ENCODE data around the gene PRR32.

The PRR32 gene

DNA sequence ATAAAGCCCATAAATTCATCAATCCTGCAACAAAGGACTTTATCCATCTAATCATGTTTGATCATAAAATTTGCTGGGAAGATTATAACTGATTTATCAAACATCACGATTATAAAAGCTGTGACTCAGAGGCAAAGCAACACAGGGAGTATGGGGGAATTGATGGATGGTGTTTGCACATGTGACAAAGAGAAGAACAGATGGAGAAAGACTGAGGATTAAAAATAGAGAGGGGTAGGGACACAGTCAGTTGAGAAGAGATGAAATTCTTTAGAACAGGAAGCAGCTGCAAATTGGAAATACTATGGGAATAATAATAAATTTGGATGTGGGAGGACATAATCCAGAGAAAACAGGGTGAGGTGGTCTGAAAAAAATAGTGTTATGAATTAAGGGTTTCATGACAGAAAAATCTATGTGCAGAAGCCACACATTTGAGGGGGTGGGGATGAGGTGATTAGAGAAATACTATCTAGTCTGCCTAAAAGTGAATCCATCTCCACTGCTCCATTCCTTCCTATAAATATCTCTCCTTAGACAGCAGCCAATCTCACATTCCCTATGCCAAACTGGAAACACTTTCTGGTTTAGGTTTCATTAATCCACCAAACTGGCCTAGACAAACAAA is 6.2 kb downstream of the PRR32 start:
- Histone ChIP-seq H2BK5ac (ENCODE audit: low read length) (no peak overlapping the region), H3K27me3 (ENCODE audit: control insufficient read depth in 3 of 3, insufficient read depth in 3 of 3, low read depth in 1 of 3, low read length in 3 of 3) (no peaks in the 10 kb centered on the region), H3K4ac (ENCODE audit: low read length) (no peak overlapping the region), H3K4me2 (ENCODE audit: insufficient read depth, low read length, poor library complexity, severe bottlenecking) (no peak overlapping the region), H4K91ac (ENCODE audit: low read depth, low read length, poor library complexity) (no peak overlapping the region), H3K23ac (ENCODE audit: low read depth, low read length, poor library complexity) (no peak overlapping the region), H3K27ac (replicated peaks; ENCODE audit: low read length) (no peak overlapping the region), H3K18ac (ENCODE audit: low read length) (no peak overlapping the region), H3K79me1 (ENCODE audit: low read depth, low read length) (no peaks in the 10 kb centered on the region), H2AK5ac (ENCODE audit: low read depth, low read length) (no peak overlapping the region), H3K9ac (ENCODE audit: low read depth, low read length, poor library complexity) (no peak overlapping the region), H4K8ac (ENCODE audit: low read depth, low read length) (no peak overlapping the region), H2BK120ac (ENCODE audit: low read depth, low read length) (no peak overlapping the region), H3K4me3 (ENCODE audit: low read length in 2 of 2) (no peak overlapping the region), H2BK15ac (ENCODE audit: low read length) (no peak overlapping the region), H3K9me3 (replicated peaks in 1 of 2; ENCODE audit: control insufficient read depth in 2 of 2, insufficient read depth in 1 of 2, low read depth in 1 of 2, low read length in 2 of 2) (no peaks in the 10 kb centered on the region), H3K14ac (ENCODE audit: low read length) (no peak overlapping the region), H2AFZ (ENCODE audit: low read length) (no peak overlapping the region), H2BK12ac (ENCODE audit: low read length) (no peak overlapping the region), H3K4me1 (ENCODE audit: control insufficient read depth in 2 of 2, insufficient read depth in 1 of 2, low read depth in 1 of 2, low read length in 2 of 2) (no peaks in the 10 kb centered on the region), H3K36me3 (replicated peaks in 1 of 2; ENCODE audit: control insufficient read depth in 2 of 2, insufficient read depth in 2 of 2, low read length in 2 of 2) (no peaks in the 10 kb centered on the region)
- DNase-seq (ENCODE audit: low spot score): no peak
- WGBS, 2 donors (ENCODE audit: extremely low coverage in 2 of 2, insufficient read length in 2 of 2, insufficient replicate concordance in 1 of 2): no CpG with 5 or more reads among the region's 1 CpG

DNA sequence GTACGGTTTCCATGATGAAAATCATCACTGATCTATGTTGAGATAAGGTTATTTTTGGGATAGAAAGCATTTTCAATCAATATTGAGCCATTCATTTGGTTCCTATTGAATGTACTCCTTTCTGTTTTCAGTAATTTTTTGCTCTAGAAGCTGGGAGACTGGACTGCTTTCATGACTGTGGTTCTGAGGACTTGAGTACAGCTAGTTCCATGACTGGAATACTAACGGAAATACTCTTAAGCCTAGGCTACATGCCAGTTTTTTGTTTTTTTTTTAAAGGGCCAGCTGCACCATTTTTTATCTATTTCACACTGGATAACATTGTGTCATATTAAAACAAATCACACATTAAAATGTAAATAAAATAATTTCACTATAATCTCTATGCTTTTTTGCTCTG is 16.7 kb downstream of the PRR32 start:
- Histone ChIP-seq H3K36me3 (replicated peaks in 1 of 2; ENCODE audit: control insufficient read depth in 2 of 2, insufficient read depth in 2 of 2, low read length in 2 of 2) (no peaks in the 10 kb centered on the region), H3K27me3 (ENCODE audit: control insufficient read depth in 3 of 3, insufficient read depth in 3 of 3, low read depth in 1 of 3, low read length in 3 of 3) (no peaks in the 10 kb centered on the region), H3K4me1 (ENCODE audit: control insufficient read depth in 2 of 2, insufficient read depth in 1 of 2, low read depth in 1 of 2, low read length in 2 of 2) (no peaks in the 10 kb centered on the region), H2BK5ac (ENCODE audit: low read length) (no peak overlapping the region), H2BK12ac (ENCODE audit: low read length) (no peak overlapping the region), H3K79me1 (ENCODE audit: low read depth, low read length) (no peaks in the 10 kb centered on the region), H3K9me3 (replicated peaks in 1 of 2; ENCODE audit: control insufficient read depth in 2 of 2, insufficient read depth in 1 of 2, low read depth in 1 of 2, low read length in 2 of 2) (no peaks in the 10 kb centered on the region), H3K14ac (ENCODE audit: low read length) (no peak overlapping the region), H2AK5ac (ENCODE audit: low read depth, low read length) (no peak overlapping the region), H4K8ac (ENCODE audit: low read depth, low read length) (no peak overlapping the region), H4K91ac (ENCODE audit: low read depth, low read length, poor library complexity) (no peak overlapping the region), H3K9ac (ENCODE audit: low read depth, low read length, poor library complexity) (no peak overlapping the region), H3K4ac (ENCODE audit: low read length) (no peak overlapping the region), H2AFZ (ENCODE audit: low read length) (no peak overlapping the region), H3K23ac (ENCODE audit: low read depth, low read length, poor library complexity) (no peak overlapping the region), H3K27ac (replicated peaks; ENCODE audit: low read length) (no peak overlapping the region), H3K18ac (ENCODE audit: low read length) (no peak overlapping the region), H2BK15ac (ENCODE audit: low read length) (no peak overlapping the region), H2BK120ac (ENCODE audit: low read depth, low read length) (no peak overlapping the region), H3K4me2 (ENCODE audit: insufficient read depth, low read length, poor library complexity, severe bottlenecking) (no peak overlapping the region), H3K4me3 (ENCODE audit: low read length in 2 of 2) (no peak overlapping the region)
- no CpG with 5 or more reads among the region's 2 CpGs for WGBS, 2 donors (ENCODE audit: extremely low coverage in 2 of 2, insufficient read length in 2 of 2, insufficient replicate concordance in 1 of 2)
- no peak for DNase-seq (ENCODE audit: low spot score)

DNA sequence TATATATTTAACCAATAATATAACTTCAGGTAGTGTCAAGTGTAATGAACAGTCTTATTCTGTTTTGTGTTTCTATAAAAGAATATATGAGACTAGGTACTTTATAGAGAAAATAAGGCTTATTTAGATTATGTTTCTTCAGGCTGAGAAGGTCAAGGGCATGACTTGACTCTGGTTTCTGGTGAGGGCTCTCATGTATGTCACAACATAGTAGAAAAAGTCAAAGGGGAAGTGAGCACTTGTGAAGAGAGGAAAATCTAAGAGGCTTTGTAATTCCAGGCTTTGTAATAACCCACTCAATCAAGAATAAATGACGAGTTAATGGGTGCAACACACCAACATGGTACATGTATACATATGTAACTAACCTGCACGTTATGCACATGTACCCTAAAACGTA is 27.6 kb downstream of the PRR32 start:
- Histone ChIP-seq H2AFZ (ENCODE audit: low read length) (no peak overlapping the region), H2BK5ac (ENCODE audit: low read length) (no peak overlapping the region), H3K27ac (replicated peaks; ENCODE audit: low read length) (no peak overlapping the region), H3K23ac (ENCODE audit: low read depth, low read length, poor library complexity) (no peak overlapping the region), H3K14ac (ENCODE audit: low read length) (no peak overlapping the region), H2BK15ac (ENCODE audit: low read length) (no peak overlapping the region), H3K4me2 (ENCODE audit: insufficient read depth, low read length, poor library complexity, severe bottlenecking) (no peak overlapping the region), H3K9me3 (replicated peaks in 1 of 2; ENCODE audit: control insufficient read depth in 2 of 2, insufficient read depth in 1 of 2, low read depth in 1 of 2, low read length in 2 of 2) (no peaks in the 10 kb centered on the region), H2AK5ac (ENCODE audit: low read depth, low read length) (no peak overlapping the region), H3K4ac (ENCODE audit: low read length) (no peak overlapping the region), H3K36me3 (replicated peaks in 1 of 2; ENCODE audit: control insufficient read depth in 2 of 2, insufficient read depth in 2 of 2, low read length in 2 of 2) (no peaks in the 10 kb centered on the region), H4K91ac (ENCODE audit: low read depth, low read length, poor library complexity) (no peak overlapping the region), H3K4me3 (ENCODE audit: low read length in 2 of 2) (no peak overlapping the region), H4K8ac (ENCODE audit: low read depth, low read length) (no peak overlapping the region), H2BK12ac (ENCODE audit: low read length) (no peak overlapping the region), H2BK120ac (ENCODE audit: low read depth, low read length) (no peak overlapping the region), H3K18ac (ENCODE audit: low read length) (no peak overlapping the region), H3K9ac (ENCODE audit: low read depth, low read length, poor library complexity) (no peak overlapping the region), H3K27me3 (ENCODE audit: control insufficient read depth in 3 of 3, insufficient read depth in 3 of 3, low read depth in 1 of 3, low read length in 3 of 3) (no peaks in the 10 kb centered on the region), H3K79me1 (ENCODE audit: low read depth, low read length) (no peaks in the 10 kb centered on the region), H3K4me1 (ENCODE audit: control insufficient read depth in 2 of 2, insufficient read depth in 1 of 2, low read depth in 1 of 2, low read length in 2 of 2) (no peaks in the 10 kb centered on the region)
- WGBS, 2 donors (ENCODE audit: extremely low coverage in 2 of 2, insufficient read length in 2 of 2, insufficient replicate concordance in 1 of 2): no CpG with 5 or more reads among the region's 3 CpGs
- DNase-seq (ENCODE audit: low spot score): no peak

DNA sequence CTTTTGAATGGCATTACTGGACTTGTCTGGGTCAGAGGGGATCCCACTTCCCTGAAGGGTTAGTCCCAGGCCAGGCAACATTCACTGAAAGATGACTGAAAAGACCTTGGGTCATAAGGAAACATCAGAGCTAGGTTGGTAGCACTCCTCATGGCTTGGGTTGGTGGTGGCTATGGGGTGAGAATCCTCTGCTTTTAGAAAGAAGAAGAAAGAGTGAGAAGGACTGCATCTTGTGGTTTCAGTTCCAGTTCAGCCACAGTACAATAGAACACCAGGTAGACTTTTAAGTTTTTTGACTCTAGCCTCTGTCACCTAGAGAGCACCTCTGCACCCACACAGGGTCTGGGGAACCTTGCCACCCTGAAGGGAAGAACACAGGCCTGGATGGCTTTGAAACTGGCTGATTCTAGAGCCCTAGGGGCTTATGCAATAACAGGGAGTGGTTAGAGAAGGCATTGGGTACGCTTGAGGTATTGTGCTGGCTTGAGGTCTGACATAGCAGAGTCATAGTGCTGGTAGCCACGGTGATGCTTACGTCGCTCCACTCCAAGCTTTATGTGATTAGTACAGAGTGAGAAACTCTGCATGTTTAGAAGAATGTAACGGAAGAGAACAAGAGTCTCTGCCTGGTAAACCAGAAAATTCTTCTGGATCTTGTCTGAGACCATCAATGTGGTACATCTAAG is 36.5 kb downstream of the PRR32 start:
- no peaks in the 10 kb centered on the region for H3K36me3 ChIP-seq (replicated peaks in 1 of 2; ENCODE audit: control insufficient read depth in 2 of 2, insufficient read depth in 2 of 2, low read length in 2 of 2)
- DNase-seq (ENCODE audit: low spot score): no peak
- H3K9me3 ChIP-seq (replicated peaks in 1 of 2; ENCODE audit: control insufficient read depth in 2 of 2, insufficient read depth in 1 of 2, low read depth in 1 of 2, low read length in 2 of 2): no peaks in the 10 kb centered on the region
- H3K4me3 ChIP-seq (ENCODE audit: low read length in 2 of 2): no peak overlapping the region
- H2BK5ac ChIP-seq (ENCODE audit: low read length): no peak overlapping the region
- H3K23ac ChIP-seq (ENCODE audit: low read depth, low read length, poor library complexity): no peak overlapping the region
- H2AFZ ChIP-seq (ENCODE audit: low read length): no peak overlapping the region
- no peak overlapping the region for H3K4me2 ChIP-seq (ENCODE audit: insufficient read depth, low read length, poor library complexity, severe bottlenecking)
- no peak overlapping the region for H3K18ac ChIP-seq (ENCODE audit: low read length)
- H3K79me1 ChIP-seq (ENCODE audit: low read depth, low read length): no peaks in the 10 kb centered on the region
- no peak overlapping the region for H4K91ac ChIP-seq (ENCODE audit: low read depth, low read length, poor library complexity)
- H2AK5ac ChIP-seq (ENCODE audit: low read depth, low read length): no peak overlapping the region
- H3K14ac ChIP-seq (ENCODE audit: low read length): no peak overlapping the region
- H3K4ac ChIP-seq (ENCODE audit: low read length): no peak overlapping the region
- no peak overlapping the region for H2BK15ac ChIP-seq (ENCODE audit: low read length)
- no peak overlapping the region for H2BK120ac ChIP-seq (ENCODE audit: low read depth, low read length)
- H3K4me1 ChIP-seq (ENCODE audit: control insufficient read depth in 2 of 2, insufficient read depth in 1 of 2, low read depth in 1 of 2, low read length in 2 of 2): no peaks in the 10 kb centered on the region
- H2BK12ac ChIP-seq (ENCODE audit: low read length): no peak overlapping the region
- H4K8ac ChIP-seq (ENCODE audit: low read depth, low read length): no peak overlapping the region
- no peak overlapping the region for H3K9ac ChIP-seq (ENCODE audit: low read depth, low read length, poor library complexity)
- no CpG with 5 or more reads among the region's 5 CpGs for WGBS, 2 donors (ENCODE audit: extremely low coverage in 2 of 2, insufficient read length in 2 of 2, insufficient replicate concordance in 1 of 2)
- H3K27ac ChIP-seq (replicated peaks; ENCODE audit: low read length): no peak overlapping the region
- H3K27me3 ChIP-seq (ENCODE audit: control insufficient read depth in 3 of 3, insufficient read depth in 3 of 3, low read depth in 1 of 3, low read length in 3 of 3): no peaks in the 10 kb centered on the region

Data from neuronal stem cell (in vitro differentiated cells).